GM21528 (cell line): ENCODE measurements around the gene KRTAP10-10.
"Not testable (repeated sequence)": the region's sequence is repeated elsewhere in the genome, so short reads cannot be mapped to it uniquely, and the experiment has no call there.

Experiments used
- ATAC-seq: cut with Tn5 transposase; IDR thresholded peaks from one replicate; pipeline ENCODE4 v1.9.1; 2021; ENCODE audit warnings: mild to moderate bottlenecking, moderate library complexity; ENCODE audit not compliant: unreplicated experiment, low FRiP score

The KRTAP10-10 gene

DNA sequence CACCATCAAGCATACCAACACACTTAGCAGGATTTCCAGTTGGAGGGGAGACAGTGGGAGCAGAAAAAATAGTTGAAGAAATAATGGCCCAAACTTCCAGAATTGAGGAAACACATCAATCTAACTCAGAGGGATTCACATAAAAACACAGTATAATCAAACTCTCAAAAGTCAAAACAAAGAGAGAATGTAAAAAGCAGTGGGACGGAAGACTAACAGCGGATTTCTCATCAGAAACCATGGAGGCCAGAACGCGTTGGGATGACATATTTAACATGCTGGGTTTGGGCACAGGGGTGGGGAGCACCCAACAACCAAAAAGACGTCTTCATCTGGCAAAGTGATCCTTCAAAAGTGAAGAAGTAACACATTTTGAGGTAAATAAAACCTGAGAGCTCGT is 17.3 kb upstream of the KRTAP10-10 start:
- ATAC-seq = no peak

DNA sequence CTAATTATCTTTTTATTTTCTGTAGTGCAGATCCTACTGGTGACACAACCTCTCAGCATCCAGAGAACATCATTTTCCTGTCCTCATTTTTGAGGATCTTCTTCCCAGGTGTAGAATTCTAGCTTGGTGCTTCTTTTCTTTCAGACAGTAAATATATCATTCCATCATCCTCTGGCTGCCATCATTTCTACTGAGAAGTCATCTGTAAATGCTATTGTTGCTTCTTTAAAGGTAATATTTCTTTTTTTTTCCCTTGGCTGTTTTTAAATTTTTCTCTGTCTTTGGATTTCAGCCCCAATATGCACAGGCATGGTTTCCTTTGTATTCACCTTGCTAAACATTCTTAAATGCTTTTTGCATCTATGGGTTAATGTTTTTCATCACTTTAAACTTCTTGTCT is 13.6 kb upstream of the KRTAP10-10 start:
- no peak for ATAC-seq

DNA sequence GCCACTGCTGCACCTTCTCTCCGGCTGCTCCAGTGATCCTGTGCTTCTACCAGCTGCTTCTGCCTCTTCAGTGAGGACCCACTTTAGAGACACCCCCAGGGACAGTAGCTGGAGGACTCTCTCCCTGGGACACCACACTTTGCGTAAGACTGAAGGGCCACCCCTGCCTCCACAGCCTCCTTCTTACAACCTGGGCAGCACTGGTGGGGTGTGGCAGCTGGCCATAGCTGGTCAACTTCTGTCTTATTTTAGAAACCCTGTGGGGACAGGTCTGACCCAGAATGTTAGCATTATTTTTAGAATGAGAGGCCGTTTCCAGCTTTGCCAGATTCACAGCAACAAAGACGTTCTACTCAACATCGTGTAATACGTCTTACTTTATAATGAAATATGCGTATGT is 11.4 kb upstream of the KRTAP10-10 start:
- ATAC-seq = no peak

DNA sequence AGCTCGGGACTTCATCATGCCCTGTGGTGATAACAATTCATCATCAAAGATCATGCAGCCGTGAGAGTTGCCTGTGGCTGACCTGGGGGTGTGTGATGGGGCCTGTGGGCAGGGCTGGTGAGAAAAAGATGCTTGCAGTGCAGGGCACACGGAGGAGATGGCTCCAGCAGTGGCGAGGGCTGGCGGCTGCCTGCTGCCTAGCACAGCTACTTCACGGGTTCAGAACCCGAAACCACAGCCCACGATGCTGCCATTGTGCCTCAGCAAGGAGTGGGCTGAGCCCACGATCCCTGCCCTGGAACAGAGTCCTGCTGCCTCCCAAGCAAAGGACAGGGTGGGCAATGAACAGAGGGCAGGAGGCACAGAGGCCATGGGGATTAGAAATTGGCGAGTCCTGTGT is 10.9 kb upstream of the KRTAP10-10 start:
- ATAC-seq = no peak

DNA sequence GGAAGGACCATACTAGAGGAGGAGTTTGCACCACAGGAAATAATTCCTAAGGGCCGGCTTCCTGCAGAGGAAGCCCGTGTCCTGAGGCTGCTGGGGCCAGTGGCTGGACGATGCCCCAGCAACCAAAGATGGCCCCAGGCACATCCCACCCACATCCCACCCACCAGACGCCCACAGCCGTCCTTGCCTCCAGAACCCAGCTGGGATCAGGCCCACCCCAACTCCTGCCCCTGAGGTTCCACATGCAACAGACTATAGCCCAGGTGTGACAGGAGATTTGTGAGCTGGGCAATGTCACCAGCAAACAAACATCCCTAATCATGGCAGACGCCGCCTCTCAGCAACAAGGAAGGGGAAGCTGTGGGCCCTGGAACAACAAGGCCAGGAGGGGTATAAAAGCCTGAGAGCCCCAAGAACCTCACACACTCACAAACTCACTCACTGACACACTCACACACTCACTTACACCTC is 10.4 kb upstream of the KRTAP10-10 start, which contains the start of gene KRTAP10-9:
Gene KRTAP10-9, plus strand, starts transcription at position 421 of the 471 bp plus-strand sequence. CDS start 79 bp downstream, outside the sequence.
- ATAC-seq = no peak

- not testable (repeated sequence) for ATAC-seq
These were observed 9.9 kb upstream of the KRTAP10-10 start for GRCh38 chr21:44627181-44627822.

DNA sequence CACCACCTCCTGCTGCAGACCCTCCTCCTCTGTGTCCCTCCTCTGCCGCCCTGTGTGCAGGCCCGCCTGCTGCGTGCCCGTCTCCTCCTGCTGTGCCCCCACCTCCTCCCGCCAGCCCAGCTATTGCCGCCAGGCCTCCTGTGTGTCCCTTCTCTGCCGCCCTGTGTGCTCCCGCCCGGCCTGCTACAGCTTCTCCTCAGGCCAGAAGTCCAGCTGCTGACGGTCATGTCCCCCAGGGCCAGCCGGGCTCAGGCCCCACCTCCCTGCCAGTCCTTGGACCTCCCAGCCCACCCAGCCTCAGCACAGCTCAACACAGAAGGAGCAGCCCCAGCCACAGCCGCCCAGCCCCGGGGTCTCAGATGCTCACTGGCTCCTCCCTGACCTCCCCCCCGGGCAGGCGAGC is 9.3 kb upstream of the KRTAP10-10 start:
- not testable (repeated sequence) for ATAC-seq

GRCh38 chr21:44628707-44629391 is 8.3 kb upstream of the KRTAP10-10 start:
- no peak for ATAC-seq

DNA sequence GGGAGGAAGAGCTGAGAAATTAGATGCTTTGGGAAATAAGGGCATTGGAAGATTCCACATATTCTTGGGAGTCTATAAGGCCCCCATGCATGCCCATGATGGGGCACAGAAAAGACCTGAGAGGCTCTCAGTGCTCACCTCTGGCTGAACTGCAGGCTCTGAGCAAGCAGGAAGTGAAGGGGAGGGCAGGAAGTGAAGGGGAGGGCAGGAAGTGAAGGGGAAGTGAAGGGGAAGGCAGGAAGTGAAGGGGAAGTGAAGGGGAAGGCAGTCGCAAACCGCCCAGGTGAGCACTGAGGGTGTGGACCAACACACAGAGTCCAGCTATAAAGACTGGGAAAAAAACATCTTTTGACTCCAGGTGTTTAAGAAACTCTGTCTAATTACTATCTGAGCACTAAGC is 6.7 kb upstream of the KRTAP10-10 start:
- no peak for ATAC-seq

DNA sequence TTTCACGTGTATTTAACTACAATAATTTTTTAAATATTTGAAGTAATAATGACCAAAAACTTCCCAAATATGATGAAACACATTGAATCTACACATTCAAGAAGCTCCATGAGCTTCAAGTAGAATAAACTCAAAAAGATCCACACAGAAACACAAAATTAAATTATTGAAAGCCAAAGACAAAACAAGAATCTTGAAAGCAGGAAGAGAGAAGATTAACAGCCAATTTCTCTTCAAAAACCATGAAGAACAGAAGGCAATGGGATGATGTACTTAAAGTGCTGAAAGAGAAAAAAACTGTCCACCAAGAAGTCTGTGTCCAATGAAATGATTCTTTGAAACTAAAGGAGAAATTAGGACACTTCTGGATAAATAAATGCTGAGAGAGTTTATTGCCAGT is 5.1 kb upstream of the KRTAP10-10 start:
- ATAC-seq = no peak

DNA sequence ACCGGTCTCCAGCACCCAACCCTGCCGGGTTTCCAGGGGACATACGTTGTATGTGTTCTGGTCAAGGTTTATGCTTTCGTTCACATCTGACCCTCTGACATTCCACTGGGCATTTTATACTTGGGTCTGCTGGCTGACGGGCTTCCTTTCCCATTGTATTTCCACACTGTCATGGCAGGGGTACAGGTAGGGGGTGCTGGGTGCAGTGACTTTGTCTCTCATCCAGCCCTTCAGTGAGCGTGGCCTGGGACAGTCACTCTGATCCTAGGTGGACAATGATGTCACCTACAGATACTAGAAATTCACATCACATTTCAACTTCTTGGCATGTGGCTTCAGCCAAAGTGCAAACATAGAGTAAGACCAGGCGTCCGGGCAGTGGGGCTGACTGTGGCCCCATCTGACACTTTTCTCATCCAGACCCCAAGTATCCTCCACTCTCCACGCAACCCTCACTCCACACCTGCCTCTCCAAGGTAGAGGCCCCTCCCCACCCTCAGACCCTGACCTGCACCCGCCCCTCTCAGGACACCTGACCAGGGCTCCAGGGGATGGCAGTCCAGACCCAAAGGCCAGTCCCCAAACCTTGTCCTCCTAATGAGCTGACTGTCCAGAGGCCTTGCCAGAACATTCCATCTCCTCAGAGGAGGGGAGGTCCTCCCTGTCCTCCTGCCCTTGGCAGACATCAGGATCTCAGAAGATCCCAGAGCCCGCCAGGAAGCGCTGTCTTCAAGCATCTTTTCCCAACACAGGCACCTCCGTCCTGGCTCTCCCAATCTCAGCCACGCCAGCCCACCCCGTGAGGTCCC is 743 bp upstream of the KRTAP10-10 start:
- ATAC-seq = no peak

DNA sequence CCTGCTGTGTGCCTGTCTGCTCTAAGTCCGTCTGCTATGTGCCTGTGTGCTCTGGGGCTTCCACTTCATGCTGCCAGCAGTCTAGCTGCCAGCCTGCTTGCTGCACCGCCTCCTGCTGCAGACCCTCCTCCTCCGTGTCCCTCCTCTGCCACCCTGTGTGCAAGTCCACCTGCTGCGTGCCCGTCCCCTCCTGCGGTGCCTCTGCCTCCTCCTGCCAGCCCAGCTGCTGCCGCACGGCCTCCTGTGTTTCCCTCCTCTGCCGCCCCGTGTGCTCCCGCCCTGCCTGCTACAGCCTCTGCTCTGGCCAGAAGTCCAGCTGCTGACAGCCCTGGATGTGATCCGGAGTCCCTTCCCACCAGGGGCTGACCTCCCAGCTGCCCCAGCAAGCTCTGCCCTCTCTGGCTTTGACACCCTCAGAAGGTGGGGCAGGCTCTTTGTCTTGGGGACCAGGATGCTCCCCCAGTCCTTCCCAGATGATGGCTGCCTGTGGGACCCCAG is 744 bp downstream of the KRTAP10-10 start:
- not testable (repeated sequence) for ATAC-seq

DNA sequence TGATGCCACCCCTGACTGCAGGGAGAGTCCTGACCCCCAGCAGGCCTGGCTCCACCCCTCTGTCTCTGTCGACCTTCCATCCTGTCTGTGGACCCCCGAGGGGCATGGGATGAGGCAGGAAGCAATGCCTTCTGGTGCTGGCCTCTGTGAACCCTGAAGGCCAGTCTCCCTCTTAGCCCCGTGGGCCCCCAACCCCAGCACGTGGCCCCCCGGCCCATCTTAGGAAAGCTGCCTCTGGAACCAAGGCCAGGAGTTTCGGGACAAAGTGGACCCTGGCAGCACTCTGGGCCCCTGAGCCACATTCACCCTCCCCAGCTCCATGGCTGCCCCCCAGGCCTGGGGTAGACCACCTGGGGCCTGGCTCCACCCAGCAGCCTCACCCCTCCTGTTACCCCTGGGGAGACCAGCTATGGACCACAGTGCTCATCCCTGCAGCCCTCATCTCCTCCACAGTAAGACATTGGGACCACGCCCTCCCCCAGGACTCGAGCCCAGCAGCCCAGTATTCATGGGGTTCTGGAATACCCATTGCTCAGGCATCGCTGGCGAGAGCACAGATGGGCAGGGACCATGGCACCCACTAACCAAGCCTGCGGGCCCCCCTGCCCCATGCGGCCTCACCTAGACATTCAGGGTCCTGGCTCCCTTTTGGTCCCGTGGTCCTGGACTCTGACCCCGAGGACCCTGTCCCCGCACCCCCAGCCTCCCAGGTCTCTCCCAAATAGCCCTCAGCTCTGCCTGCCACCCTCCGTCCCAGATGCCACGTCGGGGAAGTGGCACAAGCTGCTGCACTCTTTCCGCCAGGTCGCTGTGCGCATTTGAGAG is 1.6 kb downstream of the KRTAP10-10 start:
- not testable (repeated sequence) for ATAC-seq

DNA sequence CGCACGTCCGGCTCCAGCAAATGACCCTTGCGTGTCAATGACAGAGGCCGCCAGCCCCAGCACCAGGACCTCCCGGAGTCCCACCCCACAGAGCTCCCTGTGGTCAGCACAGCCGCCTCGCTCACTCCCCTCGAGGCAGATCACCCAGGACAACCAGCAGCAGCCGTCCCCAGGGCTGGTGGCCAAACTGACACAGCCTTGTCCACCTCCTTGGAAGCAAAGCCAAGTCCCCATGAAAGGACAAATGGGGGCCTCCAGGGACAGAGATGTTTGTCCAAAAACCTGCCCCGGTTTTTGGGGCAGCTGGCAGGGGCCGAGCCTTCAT is 2.1 kb downstream of the KRTAP10-10 start:
- no peak for ATAC-seq

GRCh38 chr21:44640761-44641160 is 3.6 kb downstream of the KRTAP10-10 start:
- no peak for ATAC-seq

DNA sequence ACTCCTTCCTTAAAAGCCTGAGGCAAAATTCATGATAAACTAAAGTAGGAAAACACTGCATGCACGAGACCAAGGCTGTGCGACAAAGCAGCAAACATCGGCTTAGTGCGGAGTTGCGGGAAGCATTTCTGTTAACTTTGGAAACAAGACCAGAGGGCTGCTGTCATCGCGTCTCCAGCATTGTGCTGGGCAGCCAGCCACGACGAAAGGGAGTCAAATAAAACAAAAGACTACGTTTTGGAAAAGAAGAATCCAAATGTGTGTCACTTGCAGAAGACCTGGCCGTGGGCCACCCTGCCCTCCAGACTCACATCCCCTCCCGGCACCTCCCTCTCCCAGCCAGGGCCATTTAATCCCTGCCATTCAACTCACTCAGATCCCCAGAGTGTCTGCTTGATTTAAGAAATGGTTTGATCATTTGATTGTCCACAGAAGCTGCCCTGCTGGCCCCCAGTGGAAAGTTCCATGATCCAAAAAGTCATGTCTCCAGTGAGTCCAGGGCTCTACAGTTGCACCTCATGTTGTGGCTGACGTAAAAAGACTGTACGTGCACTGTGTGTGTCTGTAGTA is 6.7 kb downstream of the KRTAP10-10 start:
- ATAC-seq = no peak

DNA sequence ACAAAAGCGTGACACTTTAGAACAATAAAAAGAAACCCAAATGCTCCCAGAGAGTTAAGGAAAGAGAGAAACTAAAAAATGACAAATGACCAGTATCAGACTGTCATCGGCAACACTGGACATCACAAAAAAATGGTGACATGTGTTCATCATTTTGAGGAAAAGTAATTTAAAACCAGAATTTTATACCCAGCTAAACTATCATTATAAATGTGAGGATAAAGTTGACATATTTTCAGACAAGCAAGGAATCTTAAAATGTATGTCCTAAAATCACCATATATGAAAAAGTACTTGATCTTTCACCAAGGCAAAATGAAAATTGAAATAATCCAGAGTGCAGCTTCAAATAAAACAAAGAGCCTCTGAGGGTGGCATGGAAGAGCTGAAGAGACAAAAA is 7.7 kb downstream of the KRTAP10-10 start:
- ATAC-seq = no peak

DNA sequence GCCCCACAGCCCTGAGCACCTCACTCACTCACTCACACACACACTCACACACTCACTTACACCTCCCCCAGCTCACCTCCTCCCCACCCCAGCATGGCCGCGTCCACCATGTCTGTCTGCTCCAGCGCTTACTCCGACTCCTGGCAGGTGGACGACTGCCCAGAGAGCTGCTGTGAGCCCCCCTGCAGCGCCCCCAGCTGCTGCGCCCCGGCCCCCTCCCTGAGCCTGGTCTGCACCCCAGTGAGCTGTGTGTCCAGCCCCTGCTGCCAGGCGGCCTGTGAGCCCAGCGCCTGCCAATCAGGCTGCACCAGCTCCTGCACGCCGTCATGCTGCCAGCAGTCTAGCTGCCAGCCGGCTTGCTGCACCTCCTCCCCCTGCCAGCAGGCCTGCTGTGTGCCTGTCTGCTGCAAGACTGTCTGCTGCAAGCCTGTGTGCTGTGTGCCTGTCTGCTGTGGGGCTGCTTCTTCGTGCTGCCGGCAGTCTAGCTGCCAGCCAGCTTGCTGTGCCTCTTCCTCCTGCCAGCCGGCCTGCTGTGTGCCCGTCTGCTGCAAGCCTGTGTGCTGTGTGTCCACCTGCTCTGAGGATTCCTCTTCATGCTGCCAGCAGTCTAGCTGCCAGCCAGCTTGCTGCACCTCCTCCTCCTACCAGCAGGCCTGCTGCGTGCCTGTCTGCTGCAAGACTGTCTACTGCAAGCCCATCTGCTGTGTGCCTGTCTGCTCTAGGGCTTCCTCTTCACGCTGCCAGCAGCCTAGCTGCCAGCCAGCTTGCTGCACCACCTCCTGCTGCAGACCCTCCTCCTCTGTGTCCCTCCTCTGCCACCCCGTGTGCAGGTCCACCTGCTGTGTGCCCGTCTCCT is 9.4 kb downstream of the KRTAP10-10 start, which contains the start of gene KRTAP10-11:
Gene KRTAP10-11, plus strand, starts transcription at position 49 of the 856 bp plus-strand sequence. Its CDS starts 45 bp downstream, at position 94.
- not testable (repeated sequence) for ATAC-seq

GRCh38 chr21:44647222-44647552 is 10.0 kb downstream of the KRTAP10-10 start:
- ATAC-seq = no peak
